ENCODE data around the gene RRAS. TPM values are rescaled to one million over a fixed set of nuclear protein-coding genes. Genes with fewer than 3 reads are reported as not detected.
"Not testable (repeated sequence)": the region's sequence is repeated elsewhere in the genome, so short reads cannot be mapped to it uniquely, and the experiment has no call there.

RRAS gene
- total RNA-seq, 4 donors from 2014 or later, result 12.9 to 28.8 (median 18.6) TPM

DNA sequence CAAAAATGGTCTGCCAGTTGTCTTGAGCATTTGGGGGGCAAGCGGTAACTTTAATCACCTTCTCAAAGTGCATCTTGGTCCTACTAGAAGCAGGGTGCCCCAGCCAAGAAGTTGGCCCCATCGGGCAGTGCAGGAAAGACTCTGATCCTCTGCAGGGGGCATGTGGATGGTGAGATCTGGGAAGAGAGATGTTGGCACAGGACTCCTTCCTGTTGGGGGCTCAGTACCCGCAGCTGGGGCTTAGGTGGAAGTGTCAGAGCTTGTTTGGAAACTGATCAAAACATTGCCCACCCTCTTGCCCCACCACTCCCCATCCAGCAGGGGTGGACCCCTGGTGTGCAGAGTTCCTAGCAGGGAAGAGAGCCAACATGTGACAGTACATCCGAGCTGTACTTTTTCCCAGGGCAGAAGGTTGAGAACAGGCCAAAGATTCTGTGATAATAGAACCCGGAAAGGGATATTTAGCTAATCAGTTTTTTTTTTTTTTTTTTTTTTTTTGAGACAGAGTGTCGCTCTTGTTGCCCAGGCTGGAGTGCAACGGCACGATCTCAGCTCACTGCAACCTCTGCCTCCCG, 8.8 kb downstream of the RRAS start:
- Histone ChIP-seq H3K36me3 (peaks cover 24% of the 10 kb centered on the region), H3K9me3 (no peaks in the 10 kb centered on the region), H3K4me1 (peaks cover 36% of the 10 kb centered on the region), H3K27me3 (no peaks in the 10 kb centered on the region), H3K4me3 (no peak overlapping the region), H3K27ac (peak overlapping the region; percentile 44)
- DNase-seq (ENCODE audit: low spot score in 2 of 2), result no peak
- TF ChIP-seq POLR2AphosphoS5 (IDR thresholded peaks at IDR 0.05) (no peak), EP300 (IDR thresholded peaks at IDR 0.05) (no peak), POLR2A (IDR thresholded peaks at IDR 0.05) (no peak)
- TF ChIP-seq, protein P1, sequence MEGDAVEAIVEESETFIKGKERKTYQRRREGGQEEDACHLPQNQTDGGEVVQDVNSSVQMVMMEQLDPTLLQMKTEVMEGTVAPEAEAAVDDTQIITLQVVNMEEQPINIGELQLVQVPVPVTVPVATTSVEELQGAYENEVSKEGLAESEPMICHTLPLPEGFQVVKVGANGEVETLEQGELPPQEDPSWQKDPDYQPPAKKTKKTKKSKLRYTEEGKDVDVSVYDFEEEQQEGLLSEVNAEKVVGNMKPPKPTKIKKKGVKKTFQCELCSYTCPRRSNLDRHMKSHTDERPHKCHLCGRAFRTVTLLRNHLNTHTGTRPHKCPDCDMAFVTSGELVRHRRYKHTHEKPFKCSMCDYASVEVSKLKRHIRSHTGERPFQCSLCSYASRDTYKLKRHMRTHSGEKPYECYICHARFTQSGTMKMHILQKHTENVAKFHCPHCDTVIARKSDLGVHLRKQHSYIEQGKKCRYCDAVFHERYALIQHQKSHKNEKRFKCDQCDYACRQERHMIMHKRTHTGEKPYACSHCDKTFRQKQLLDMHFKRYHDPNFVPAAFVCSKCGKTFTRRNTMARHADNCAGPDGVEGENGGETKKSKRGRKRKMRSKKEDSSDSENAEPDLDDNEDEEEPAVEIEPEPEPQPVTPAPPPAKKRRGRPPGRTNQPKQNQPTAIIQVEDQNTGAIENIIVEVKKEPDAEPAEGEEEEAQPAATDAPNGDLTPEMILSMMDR (IDR thresholded peaks at IDR 0.05), result no peak
- 19% methylated on average over 9 of the region's 9 CpGs for WGBS

DNA sequence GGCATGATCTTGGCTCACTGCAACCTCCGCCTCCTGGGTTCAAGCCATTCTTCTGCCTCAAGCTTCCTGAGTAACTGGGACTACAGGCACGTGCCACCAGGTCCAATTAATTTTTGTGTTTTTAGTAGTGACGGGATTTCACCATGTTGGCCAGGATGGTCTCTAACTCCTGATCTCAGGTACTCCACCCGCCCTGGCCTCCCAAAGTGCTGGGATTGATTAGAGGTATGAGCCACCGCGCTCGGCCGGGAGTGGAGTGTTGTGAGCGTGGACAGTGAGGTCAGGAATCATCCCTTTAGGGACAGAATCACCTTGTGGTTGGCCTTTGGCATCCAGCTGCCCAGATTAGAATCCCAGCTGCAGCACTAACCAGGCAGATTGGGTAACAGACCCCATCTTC, 10.3 kb downstream of the RRAS start:
- no peak for DNase-seq (ENCODE audit: low spot score in 2 of 2)
- no peaks in the 10 kb centered on the region for H3K27me3 ChIP-seq
- no peak overlapping the region for H3K4me3 ChIP-seq
- H3K36me3 ChIP-seq, result peaks cover 32% of the 10 kb centered on the region
- peaks cover 27% of the 10 kb centered on the region for H3K4me1 ChIP-seq
- TF ChIP-seq EP300 (IDR thresholded peaks at IDR 0.05), result no peak
- TF ChIP-seq POLR2A (IDR thresholded peaks at IDR 0.05), result no peak
- no peak for TF ChIP-seq POLR2AphosphoS5 (IDR thresholded peaks at IDR 0.05)
- TF ChIP-seq, protein P1 (IDR thresholded peaks at IDR 0.05), result no peak
- no peak overlapping the region for H3K27ac ChIP-seq
- 73% methylated on average over 9 of the region's 9 CpGs for WGBS
- H3K9me3 ChIP-seq, result no peaks in the 10 kb centered on the region

DNA sequence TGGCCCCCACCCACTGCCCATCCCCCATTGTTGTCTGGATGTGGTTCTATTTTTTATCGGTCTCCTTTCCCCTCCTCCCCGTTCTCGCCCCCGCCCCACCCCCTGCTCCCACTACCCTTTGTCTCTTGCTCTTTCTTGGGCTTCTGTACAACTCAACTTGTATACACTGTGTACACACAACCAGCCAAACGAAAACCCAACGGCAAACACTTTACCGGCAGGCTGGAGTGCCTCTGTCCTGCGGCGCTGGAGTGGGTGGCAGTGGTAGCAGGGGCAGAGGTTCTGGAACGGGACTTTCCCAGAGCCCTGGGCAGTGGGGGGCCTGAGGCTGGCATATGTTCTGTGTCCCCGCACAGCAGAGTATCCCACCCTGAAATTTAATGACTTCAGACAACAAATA, 13.7 kb downstream of the RRAS start:
- no peak for DNase-seq (ENCODE audit: low spot score in 2 of 2)
- TF ChIP-seq EP300 (IDR thresholded peaks at IDR 0.05) (no peak), POLR2A (IDR thresholded peaks at IDR 0.05) (no peak)
- H3K27me3 ChIP-seq, result no peaks in the 10 kb centered on the region
- H3K4me3 ChIP-seq, result no peak overlapping the region
- peaks cover 49% of the 10 kb centered on the region for H3K36me3 ChIP-seq
- 84% methylated on average over 10 of the region's 11 CpGs for WGBS
- H3K9me3 ChIP-seq, result no peaks in the 10 kb centered on the region
- peaks cover 13% of the 10 kb centered on the region for H3K4me1 ChIP-seq
- H3K27ac ChIP-seq, result no peak overlapping the region

DNA sequence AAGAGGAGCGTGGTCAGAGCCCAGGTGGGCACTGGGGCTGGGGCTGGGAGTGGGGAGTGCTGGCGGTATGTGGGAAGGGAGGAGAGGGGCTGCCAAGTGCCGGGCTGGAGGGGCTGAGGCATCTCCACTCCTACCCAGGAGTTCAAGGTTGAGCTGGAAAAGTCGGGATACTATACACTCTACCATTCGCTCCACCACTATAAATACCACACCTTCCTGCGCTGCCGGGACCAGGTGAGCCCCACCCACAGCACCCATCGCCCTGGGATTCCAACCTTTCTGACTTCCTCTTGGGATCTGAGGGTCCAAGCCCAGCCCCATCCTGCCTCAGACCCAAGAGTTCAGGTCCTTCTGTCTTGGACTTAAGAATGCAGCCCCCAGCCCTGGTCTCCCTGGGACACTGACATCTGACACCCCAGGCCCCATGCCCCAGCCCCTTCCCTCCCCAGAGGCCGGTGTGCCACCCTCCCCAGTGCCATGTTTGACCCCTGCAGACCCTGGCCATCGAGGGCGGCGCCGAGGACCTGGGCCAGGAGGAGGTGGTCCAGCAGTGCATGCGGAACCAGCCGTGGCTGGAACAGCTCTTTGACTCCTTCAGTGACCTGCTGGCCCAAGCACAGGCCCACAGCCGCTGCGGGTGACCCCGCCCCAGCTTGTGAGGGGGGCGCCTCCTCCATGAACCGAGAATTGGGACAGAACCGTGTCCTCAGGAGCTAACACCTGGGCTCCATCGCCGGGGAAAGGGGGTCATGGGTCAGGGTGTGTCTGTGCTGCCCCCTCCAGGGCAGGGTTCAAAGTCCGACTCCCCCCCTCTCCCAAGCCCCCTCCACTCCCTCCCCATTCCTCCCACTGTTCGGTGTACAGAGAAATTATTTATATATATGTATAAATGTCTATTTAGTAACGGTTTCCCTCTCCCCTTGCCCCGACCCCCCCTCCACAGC, 14.7 kb downstream of the RRAS start:
- Histone ChIP-seq H3K27me3 (no peaks in the 10 kb centered on the region), H3K27ac (no peak overlapping the region), H3K36me3 (peaks cover 59% of the 10 kb centered on the region), H3K4me1 (peaks cover 3% of the 10 kb centered on the region), H3K4me3 (no peak overlapping the region), H3K9me3 (no peaks in the 10 kb centered on the region)
- WGBS, result 81% methylated on average over 23 of the region's 27 CpGs
- no peak for DNase-seq (ENCODE audit: low spot score in 2 of 2)
- TF ChIP-seq EP300 (IDR thresholded peaks at IDR 0.05) (no peak), POLR2A (IDR thresholded peaks at IDR 0.05) (no peak), POLR2AphosphoS5 (IDR thresholded peaks at IDR 0.05) (no peak)
- TF ChIP-seq, protein P1 (IDR thresholded peaks at IDR 0.05), result no peak

DNA sequence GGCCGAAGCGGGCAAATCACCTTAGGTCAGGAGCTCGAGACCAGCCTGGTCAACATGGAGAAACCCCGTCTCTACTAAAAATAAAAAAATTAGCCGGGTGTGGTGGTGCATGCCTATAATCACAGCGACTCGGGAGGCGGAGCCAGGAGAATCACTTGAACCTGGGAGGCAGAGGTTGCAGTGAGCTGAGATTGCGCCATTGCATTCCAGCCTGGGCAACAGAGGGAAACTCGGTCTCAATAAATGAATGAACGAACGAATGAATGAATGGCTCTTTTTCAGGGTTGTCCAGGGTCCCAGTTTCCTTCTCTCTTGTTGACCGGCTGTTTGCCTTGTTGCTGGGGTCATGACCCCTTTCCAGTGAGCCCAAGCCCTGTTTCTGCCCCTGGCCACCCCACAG, 22.1 kb downstream of the RRAS start:
- H3K4me3 ChIP-seq; H3K27ac ChIP-seq; H3K27me3 ChIP-seq; DNase-seq (ENCODE audit: low spot score in 2 of 2); H3K9me3 ChIP-seq: not testable (repeated sequence)
- 90% methylated on average over 13 of the region's 13 CpGs for WGBS
- peaks cover 79% of the 10 kb centered on the region for H3K36me3 ChIP-seq
- peaks cover 12% of the 10 kb centered on the region for H3K4me1 ChIP-seq

DNA sequence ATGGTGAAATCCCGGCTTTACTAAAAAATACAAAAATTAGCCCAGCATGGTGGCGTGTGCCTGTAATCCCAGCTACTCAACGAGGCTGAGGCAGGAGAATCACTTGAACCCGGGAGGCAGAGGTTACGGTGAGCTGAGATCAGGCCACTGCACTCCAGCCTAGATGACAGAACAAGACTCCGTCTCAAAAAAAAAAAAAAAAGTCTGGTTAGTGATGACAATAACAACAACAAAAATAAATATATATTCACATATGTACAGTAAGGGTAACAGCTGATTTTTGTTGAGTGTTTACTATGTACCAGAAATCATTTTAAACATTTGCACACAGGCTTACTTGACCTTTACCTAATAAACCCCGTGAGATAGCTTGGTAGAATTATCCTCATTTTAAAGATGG, 23.0 kb downstream of the RRAS start:
- peaks cover 75% of the 10 kb centered on the region for H3K36me3 ChIP-seq
- WGBS, result 96% methylated on average over 7 of the region's 7 CpGs
- DNase-seq (ENCODE audit: low spot score in 2 of 2), result no peak
- H3K4me1 ChIP-seq, result peaks cover 21% of the 10 kb centered on the region
- H3K27me3 ChIP-seq, result no peaks in the 10 kb centered on the region
- no peak for TF ChIP-seq POLR2A (IDR thresholded peaks at IDR 0.05)
- TF ChIP-seq, protein P1 (IDR thresholded peaks at IDR 0.05), result no peak
- TF ChIP-seq EP300 (IDR thresholded peaks at IDR 0.05), result no peak
- TF ChIP-seq POLR2AphosphoS5 (IDR thresholded peaks at IDR 0.05), result no peak
- H3K27ac ChIP-seq, result no peak overlapping the region
- H3K4me3 ChIP-seq, result no peak overlapping the region
- no peaks in the 10 kb centered on the region for H3K9me3 ChIP-seq

Data from suprapubic skin (tissue), 4 donors.